PFSK-1 (cell line): Measurements from ENCODE around the gene KCTD5.

ENCODE experiments used
- FOXP2 ChIP-seq: optimal IDR thresholded peaks from 2 replicates; pipeline ENCODE3; 2011; ENCODE audit warnings: borderline replicate concordance, control low read depth, inconsistent platforms; ENCODE audit not compliant: insufficient read depth; ENCODE audit errors: extremely low read length, extremely low read depth
- POLR2AphosphoS5 ChIP-seq: IDR thresholded peaks from 2 replicates; pipeline ENCODE4 v1.6.1; 2012; ENCODE audit warnings: low read depth, mild to moderate bottlenecking, control low read depth, low read length, moderate library complexity
- SIN3A ChIP-seq: IDR thresholded peaks from 2 replicates; pipeline ENCODE4 v1.6.1; 2012; ENCODE audit warnings: mild to moderate bottlenecking, low read length, moderate library complexity, borderline replicate concordance; ENCODE audit not compliant: insufficient read depth
- TAF1 ChIP-seq: IDR thresholded peaks from 2 replicates; pipeline ENCODE4 v1.6.1; 2012; ENCODE audit warnings: low read length, control low read depth, borderline replicate concordance; ENCODE audit not compliant: insufficient read depth
- TF ChIP-seq, protein P1 (sequence below), 2 experiments: IDR thresholded peaks; 2 replicates each; pipeline versions ENCODE4 v1.6.1 to v1.8.0; 2011 to 2012; ENCODE audit warnings: low read depth in 2 of 2, low read length in 2 of 2, control low read depth in 1 of 2, inconsistent platforms in 1 of 2, mild to moderate bottlenecking in 1 of 2, moderate library complexity in 1 of 2; ENCODE audit not compliant: insufficient read depth in 1 of 2

KCTD5 gene

DNA sequence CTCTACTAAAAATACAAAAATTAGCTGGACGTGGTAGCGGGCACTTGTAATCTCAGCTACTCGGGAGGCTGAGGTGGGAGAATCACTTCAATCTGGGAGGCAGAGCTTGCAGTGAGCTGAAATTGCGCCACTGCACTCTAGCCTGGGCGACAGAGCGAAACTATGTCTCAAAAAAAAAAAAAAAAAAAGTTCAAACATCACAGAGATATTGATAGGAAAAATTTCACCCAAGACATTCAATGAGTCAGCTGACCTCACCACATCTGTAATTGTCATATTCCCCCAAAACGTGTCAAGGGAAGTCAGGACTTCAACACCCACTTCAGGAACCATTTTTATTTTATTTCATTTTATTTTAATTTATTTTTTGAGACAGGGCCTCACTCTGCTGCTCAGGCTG lies 45.7 kb downstream of the KCTD5 start:
- TF ChIP-seq, protein P1, sequence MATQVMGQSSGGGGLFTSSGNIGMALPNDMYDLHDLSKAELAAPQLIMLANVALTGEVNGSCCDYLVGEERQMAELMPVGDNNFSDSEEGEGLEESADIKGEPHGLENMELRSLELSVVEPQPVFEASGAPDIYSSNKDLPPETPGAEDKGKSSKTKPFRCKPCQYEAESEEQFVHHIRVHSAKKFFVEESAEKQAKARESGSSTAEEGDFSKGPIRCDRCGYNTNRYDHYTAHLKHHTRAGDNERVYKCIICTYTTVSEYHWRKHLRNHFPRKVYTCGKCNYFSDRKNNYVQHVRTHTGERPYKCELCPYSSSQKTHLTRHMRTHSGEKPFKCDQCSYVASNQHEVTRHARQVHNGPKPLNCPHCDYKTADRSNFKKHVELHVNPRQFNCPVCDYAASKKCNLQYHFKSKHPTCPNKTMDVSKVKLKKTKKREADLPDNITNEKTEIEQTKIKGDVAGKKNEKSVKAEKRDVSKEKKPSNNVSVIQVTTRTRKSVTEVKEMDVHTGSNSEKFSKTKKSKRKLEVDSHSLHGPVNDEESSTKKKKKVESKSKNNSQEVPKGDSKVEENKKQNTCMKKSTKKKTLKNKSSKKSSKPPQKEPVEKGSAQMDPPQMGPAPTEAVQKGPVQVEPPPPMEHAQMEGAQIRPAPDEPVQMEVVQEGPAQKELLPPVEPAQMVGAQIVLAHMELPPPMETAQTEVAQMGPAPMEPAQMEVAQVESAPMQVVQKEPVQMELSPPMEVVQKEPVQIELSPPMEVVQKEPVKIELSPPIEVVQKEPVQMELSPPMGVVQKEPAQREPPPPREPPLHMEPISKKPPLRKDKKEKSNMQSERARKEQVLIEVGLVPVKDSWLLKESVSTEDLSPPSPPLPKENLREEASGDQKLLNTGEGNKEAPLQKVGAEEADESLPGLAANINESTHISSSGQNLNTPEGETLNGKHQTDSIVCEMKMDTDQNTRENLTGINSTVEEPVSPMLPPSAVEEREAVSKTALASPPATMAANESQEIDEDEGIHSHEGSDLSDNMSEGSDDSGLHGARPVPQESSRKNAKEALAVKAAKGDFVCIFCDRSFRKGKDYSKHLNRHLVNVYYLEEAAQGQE (IDR thresholded peaks at IDR 0.05; ENCODE audit: insufficient read depth in 1 of 2, low read depth in 2 of 2, low read length in 2 of 2): no peak
- TF ChIP-seq POLR2AphosphoS5: no peak
- TF ChIP-seq SIN3A: no peak
- TF ChIP-seq TAF1: no peak

DNA sequence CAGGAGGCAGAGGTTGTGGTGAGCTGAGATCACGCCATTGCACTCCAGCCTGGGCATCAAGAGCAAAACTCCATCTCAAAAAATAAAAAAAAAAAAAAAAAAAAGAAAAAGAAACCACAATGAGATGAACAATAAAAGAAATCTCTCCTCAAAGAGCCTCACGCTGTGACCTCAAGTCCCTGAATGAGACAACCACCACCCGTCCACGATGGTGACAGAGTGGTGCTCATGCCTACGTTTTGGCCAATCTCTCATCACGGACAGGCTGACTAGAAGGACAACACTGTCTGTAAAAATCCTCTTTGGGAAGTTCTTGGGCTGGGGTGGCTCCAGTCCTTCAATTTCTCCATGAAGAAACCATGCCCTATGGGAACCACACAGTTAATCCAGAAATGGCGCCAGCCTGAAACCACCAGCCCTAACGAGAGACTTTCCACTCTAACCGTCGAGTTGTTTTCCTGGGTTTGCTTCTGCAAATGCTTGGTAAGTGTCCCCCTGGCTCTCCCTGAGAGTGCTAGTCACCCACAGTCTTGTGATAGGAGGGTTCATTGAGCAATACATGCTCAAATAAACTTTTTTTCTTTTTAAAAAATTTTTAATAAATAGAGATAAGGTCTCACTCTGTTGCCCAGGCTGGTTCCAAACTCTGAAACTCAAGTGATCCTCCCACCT lies 52.7 kb downstream of the KCTD5 start:
- TF ChIP-seq FOXP2 (no peak), TAF1 (no peak), POLR2AphosphoS5 (no peak), SIN3A (no peak)
- TF ChIP-seq, protein P1 (IDR thresholded peaks at IDR 0.05; ENCODE audit: insufficient read depth in 1 of 2, low read depth in 2 of 2, low read length in 2 of 2): no peak

DNA sequence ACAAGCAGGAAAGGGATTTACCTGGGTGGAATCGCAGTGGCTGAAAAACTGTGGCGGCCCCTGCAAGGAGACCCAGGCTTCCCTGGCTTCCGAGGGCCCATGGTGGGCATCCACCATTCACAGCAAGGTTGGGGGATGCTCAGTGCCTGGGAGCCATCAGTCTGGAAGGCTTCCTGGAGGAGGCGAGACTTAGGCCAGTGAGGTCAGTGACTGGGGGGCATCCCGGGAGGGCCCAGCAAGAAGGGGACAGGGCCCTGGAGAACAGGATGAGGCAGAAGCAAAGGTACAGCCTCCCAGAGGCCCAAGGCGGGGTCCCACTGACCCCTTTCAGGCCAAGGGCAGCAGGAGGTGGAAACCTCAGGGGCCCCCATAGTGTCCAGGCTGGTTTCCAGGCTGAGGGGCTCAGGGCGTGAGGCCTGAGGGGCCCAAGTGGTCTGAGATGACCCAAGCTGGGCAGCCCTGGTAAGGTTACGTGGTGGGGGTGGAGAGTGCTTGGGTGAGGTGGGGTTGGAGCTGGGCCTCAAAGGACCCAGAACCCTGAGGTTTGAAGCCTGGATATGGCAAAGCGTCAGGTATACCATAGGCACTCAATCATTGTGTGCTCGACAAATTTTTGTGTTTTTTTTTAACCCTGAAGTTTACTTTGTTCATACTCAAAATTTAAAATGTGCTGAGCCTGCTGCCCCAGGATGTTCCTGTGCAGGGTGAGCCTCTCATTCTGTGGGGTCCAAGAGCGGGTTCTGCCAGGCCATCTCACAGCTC lies 54.3 kb downstream of the KCTD5 start:
- TF ChIP-seq TAF1 (no peak), FOXP2 (no peak), POLR2AphosphoS5 (no peak), SIN3A (no peak)
- TF ChIP-seq, protein P1 (IDR thresholded peaks at IDR 0.05; ENCODE audit: insufficient read depth in 1 of 2, low read depth in 2 of 2, low read length in 2 of 2): no peak

DNA sequence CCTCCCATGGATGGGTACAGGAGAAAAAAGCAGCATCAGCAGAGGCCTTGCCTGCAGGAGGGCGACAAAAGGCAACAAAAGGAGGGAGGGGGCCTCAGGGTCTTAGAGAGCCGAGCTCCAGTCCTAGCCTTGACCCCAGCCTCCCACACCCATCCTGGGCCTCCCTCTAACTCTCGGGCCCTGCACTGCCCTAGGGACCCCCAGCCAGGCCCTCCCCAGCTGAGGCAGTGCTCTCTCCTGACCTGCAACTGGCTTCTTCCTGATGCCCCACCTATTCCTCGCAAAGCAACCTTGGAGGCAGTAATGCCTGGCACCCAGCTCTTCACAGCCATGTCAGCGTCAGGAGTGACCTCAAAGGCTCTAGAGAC lies 54.9 kb downstream of the KCTD5 start:
- TF ChIP-seq SIN3A (no peak), POLR2AphosphoS5 (no peak), FOXP2 (no peak), TAF1 (no peak)
- TF ChIP-seq, protein P1 (IDR thresholded peaks at IDR 0.05; ENCODE audit: insufficient read depth in 1 of 2, low read depth in 2 of 2, low read length in 2 of 2): no peak
